Ishikawa (cell line): Measurements from ENCODE around the gene UBXN10.

ENCODE experiments used
- EP300 ChIP-seq: IDR thresholded peaks from 2 replicates; pipeline ENCODE4 v1.6.1; 2012; ENCODE audit warnings: borderline replicate concordance
- MAX ChIP-seq: IDR thresholded peaks from 2 replicates; pipeline ENCODE4 v1.6.1; 2012
- REST ChIP-seq: IDR thresholded peaks from 2 replicates; pipeline ENCODE4 v1.6.1; 2012; ENCODE audit warnings: low read depth, mild to moderate bottlenecking
- TAF1 ChIP-seq: IDR thresholded peaks from 2 replicates; pipeline ENCODE4 v1.6.1; 2012; ENCODE audit warnings: low read depth, mild to moderate bottlenecking

GRCh38 chr1:20190256-20191160 lies 4.6 kb downstream of the UBXN10 start:
- no peak for TF ChIP-seq TAF1
- no peak for TF ChIP-seq REST
- TF ChIP-seq MAX: no peak
- TF ChIP-seq EP300: no peak
